DMS79 treated with DMSO at 0.1 percent for 48 hours (cell line): ENCODE data around the gene SNAPC3.
"Not testable (repeated sequence)": the region's sequence is repeated elsewhere in the genome, so short reads cannot be mapped to it uniquely, and the experiment has no call there.

Source experiments
- DNase-seq: peaks from one replicate; lab custom pipeline; 2025; lab: John Stamatoyannopoulos, UW

Gene SNAPC3

DNA sequence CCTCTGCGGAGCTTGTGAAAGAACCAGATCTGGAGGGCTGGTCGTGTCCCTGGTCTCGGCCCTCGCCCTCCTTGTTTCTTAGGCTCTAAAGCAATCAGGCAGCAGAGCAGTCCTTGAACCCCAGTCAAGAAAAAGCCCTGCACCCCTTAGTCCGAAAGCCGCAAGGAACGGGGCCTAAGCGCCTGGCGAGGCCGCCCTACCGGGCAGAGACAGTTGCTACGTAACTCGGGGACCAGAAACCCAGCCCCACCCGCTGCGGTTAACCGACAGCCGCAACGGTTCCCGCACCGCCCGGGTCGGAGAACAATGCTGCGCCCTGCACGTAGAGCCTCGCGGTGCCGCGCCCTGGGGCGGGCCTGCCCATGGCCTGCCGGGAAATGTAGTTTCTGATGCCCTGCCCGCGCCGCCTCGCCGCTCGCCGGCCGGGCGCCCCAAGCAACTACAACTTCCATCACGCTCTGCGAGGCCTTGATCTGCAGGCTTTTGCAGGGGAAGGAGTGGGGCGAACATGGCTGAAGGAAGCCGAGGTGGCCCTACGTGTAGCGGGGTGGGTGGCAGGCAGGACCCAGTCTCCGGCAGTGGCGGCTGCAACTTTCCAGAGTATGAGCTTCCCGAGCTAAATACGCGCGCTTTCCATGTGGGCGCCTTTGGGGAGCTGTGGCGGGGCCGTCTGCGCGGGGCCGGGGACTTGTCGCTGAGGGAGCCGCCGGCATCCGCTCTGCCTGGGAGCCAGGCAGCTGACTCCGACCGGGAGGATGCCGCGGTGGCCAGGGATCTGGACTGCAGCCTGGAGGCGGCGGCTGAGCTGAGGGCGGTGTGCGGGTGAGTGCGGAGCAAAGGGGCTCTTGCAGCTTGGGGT, at the start of gene SNAPC3:
Gene SNAPC3 (plus strand): TSS at position 505 of the 859 bp plus-strand sequence. CDS start 4 bp downstream, at position 509.
- peak; percentile 95 for DNase-seq

DNA sequence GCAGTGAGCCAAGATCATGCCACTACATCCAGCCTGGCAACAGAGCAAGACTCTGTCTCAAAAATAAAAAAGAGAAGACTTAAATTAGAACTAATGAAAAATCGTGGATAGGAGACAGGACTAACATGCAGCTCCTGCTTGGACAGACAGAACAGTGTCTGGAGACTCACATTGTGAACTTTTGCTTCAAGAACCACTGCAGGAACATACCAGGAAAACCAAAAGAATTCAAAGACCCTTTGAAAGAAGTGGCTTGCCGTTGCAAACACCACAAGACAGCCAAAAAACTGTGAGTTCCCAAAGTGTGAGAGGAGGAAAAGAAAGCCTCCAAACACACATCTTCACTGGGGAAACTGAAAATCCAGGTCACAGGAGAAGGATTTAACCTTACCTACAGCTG, 48.8 kb upstream of the SNAPC3 start:
- DNase-seq = no peak

DNA sequence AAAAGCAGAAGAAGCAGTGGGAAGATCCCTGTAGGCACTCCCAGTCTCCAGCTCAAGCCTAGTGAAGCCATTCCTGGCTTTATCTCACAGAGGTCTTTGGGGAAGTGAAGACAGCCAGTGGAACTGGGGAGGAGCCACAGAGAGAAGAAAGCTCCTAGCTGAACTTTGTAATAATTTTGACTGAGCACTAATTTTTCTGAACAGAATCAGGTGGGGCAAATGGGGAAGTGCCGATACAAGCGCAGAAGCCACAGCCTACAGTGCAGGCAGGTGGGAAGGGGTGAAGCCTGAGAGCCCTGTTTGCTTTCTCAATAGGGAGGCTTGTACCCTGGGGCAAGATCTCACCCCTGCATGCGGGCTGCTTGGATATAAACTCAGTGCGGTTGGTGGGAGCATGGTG, 48.4 kb upstream of the SNAPC3 start:
- DNase-seq = no peak

DNA sequence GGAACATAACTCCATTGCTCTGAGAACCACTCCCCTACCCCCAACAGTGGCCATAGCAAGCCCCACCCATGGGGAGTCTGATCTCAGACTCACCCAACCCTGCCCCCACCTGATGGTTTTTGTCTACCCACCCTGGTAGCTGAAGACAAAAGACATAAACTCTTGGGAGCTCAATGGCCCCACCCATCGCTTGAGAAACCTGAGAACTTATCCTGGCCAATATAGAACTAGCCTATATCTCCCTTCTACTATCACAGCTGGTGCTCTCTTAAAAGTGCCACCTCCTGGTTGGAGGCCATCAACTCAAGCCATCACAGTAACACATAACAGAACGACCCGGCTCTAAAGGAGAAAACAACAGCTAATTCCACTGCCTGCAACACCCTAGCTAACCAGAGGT, 47.9 kb upstream of the SNAPC3 start:
- DNase-seq = no peak

DNA sequence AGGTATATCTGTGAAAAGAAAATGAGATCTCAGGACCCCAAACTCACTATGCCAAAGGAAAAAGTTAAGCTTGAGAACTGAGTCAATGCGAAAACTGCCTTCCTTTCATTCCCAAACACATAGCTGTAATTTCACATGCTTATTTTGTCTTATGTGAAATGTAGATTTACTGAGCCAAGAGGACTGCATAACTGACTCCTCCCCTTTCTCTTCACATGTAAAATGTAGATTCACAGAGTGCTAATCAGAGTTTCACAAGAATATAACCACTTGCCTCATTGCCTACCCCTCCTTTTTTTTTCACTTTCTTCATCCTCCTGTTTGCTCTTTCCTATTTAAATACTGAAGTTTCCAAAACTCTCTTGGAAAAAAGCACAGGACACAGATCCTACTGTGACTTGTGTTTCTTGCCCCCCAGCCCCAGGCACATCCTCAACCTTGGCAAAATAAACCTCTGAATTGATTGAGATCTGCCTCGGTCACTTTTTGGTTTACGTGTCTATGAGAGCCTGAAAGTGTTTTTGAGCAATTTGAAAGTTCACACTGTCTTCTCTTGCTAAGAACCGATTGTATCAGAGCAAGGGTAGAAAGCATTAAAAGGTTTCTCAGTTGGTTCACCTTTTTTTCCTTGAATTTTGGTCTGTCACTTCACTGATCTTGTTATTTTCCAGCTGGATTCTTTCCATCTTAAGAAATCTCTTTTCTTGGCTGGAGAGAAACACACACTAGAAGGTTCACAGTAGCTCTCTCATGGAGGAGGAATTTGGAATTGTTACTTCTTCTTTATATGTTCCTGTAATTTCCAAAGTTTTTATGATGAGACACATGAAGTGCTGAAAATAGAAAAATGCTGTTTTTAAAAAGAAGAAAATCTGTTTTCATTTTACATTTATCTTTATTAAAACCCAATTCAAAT, 44.8 kb upstream of the SNAPC3 start:
- DNase-seq = no peak

DNA sequence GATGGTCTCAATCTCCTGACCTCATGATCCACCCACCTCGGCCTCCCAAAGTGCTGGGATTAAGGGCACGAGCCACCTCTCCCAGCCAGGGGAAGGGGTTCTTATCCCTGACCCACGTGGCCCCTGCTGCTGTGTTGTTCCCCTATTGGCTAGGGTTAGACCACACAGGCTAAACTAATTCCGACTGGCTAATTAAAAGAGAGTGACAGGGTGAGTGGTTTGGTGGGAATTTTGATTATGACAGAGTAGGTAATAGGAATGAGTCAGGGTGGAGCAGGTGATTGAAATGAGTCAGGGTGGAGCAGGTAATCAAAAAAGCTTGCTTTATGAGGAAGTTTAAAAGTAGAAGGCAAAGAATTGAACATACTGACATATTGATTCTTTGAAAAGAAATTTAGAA, 43.4 kb upstream of the SNAPC3 start:
- not testable (repeated sequence) for DNase-seq

DNA sequence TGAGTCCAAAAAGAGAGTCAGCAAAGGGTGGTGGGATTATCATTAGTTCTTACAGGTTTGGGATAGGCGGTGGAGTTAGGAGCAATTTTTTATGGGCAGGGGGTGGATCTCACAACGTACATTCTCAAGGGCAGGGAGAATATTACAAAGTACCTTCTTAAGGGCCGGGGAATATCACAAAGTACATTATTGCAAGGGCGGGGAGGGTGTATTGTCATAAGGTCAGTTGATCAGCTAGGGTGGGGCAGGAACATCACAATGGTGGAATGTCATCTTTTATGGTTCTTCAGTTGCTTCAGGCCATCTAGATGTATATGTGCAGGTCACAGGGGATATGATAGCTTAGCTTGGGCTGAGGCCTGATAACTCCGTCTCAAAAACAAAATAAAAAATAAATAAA, 42.8 kb upstream of the SNAPC3 start:
- DNase-seq = not testable (repeated sequence)

DNA sequence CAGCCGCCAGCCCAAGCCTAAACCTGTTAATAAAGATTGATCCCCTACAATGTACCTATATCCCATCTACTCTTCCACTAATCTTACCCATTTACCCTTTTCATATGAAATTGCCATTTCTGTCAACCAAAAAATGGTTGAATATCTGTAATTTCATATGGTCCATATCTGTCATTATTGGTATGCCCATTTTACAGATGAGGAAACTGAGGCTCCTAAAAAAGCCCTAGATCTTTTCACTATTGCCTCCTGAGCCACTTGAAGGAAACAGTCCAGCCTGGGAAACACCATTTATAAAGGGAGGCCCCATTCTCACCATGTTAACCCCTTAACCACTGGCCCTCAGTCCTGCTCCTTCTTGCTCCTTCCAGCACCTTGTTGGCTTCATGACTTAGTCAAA, 41.2 kb upstream of the SNAPC3 start:
- no peak for DNase-seq

DNA sequence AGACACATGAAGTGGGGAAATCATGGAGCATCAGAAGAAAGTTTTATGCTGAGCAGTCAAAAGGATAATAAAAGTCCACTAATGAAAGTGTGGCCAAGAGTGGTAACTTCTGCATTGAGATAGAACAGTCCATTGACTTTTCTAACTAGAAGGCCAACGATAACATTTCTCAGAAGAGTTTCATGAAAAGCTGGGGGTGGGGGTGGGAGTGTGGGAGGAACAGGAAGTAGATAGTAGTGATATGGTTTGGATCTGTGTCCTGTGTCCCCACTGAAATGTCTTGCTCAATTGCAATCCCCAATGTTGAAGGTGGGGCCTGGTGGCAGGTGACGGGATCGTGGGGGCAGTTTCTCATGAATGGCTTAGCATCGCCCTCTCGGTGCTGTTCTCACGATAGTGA, 36.2 kb upstream of the SNAPC3 start:
- no peak for DNase-seq

DNA sequence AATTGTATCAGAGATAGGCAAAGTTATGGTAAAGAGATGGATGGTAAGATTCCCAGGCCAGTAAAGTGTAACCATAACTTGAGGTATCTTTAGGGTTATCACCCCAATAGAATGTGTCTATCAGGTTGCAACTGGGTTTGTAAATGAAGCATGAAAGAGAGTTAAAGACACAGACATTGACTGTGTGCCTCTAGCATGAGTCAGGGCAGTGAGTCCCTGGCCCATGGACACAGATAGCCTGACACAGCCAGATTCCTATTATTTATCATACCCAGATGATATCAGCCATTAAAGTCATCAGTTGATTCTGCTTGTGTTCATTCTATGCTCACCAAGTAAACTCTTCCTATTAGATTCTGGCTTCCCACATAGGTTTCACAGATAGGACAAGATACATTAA, 33.5 kb upstream of the SNAPC3 start:
- no peak for DNase-seq

DNA sequence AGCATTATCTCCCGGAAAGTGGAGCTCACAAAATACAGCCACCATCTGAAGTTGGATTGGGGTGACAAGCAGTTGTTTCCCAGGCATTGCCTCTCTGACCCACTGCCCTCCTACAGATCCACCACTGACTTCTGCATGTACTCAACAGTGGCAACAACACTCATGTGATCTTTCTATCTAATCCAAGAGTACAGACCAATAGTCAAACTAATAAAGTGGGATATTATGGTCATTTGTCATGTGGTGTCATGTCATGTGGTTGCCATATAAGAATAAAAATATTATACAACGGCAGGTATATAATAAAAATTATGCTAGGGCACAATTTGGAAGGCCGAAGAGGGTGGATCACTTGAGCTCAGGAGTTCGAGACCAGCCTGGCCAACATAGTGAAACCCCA, 33.0 kb upstream of the SNAPC3 start:
- DNase-seq = no peak

DNA sequence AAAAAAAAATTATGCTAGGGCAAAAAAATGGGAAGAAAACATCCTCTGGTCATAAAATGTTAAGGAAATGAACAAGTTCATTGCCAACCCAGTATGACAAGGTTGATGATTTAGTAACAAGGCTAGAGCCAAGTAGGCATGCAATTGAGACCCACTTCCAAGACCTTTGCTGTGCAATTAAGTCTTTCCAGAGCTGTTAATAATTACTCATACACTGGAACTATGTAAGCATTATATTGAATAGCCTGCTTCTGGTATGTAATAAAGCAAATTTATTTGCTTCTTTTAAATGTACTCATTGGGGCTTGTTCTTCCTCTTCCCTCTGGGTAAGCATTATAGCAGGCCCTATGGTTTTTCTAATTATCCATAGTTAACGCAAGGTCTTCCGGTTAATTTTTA, 32.5 kb upstream of the SNAPC3 start:
- DNase-seq = no peak

DNA sequence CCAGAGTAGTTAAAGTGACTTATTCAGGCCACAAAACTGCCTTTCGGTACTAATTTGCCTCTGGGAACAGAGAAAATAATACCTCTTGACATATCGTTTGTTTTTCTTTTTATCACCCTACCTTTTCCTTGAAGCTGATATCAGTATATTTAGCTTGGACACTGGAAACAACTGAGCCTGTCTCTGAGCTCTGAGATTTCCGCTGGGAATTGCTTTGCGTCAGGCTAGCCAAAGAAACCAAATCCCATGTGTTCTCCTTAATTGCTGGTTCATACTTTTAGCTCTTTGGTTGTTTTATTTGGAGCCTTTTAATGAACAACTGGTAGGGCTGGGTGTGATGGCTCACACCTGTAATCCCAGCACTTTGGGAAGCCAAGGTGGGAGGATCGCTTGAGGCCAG, 30.3 kb upstream of the SNAPC3 start:
- no peak for DNase-seq

DNA sequence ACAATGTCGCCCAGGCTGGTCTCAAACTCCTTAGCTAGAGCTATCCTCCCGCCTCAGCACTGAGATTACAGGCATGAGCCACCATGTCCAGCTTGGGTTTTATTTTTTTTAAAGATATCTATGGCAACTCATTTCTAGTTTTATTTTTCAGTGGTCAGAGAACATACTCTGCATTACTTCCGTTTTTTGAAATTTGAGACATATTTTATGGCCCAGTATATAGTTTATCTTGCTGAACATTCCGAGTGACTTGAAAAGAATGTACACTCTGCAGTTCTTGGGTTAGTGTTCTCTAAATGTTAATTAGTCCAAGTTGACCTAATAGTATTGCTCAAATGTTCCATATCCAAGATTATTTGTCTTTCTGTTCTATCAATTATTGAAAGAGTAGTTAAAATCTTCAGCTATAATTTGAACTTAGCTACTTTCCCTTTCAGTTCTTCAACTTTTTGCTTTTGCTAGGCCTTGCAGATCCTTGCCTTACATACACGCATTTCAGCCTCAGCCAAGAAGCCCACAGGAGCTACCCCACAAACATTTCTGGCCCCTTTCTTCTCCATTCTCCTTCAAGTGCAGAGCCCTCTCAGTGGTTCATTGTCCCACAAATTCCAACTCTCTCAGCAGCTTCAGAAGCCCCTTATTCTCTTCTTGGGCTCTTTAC, 22.3 kb upstream of the SNAPC3 start:
- DNase-seq = no peak

DNA sequence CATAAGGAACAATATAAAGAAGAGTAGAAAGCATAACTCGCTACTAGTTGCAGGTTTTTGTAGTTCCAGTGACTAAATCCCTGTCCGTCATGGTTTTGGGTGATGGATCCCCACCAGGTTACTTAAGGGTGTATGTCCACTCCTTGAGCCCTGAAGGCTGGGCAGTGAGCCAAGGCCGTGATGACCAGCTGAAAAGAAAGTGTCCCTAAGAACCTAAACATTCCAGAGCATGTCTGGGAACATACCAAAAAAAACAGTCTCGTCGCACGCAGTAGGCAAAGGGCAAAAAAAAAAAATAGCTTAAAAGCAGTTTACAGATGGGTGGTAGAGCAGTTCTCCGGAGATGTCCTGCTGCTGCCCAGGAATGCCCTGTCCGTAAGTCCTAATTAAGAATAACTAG, 21.4 kb upstream of the SNAPC3 start:
- DNase-seq = no peak

DNA sequence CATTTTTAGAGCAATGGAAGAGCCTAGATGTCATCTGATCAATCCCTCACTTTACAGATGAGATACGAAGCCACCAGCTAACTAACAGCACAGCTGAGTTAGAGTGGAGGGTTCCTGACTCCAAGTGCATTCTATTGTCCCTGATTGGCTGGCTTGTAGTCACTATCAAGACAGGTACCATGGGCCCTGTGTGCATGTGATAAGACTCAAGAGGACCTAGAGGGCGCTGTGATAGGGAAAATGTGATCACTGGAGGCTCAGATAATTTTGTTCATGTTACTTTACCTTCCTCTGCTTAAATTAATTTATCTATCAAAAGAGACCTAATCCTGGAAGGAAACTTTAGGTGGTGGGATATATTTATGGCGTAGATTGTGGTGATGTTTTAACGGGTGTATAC, 19.5 kb upstream of the SNAPC3 start:
- DNase-seq = no peak

DNA sequence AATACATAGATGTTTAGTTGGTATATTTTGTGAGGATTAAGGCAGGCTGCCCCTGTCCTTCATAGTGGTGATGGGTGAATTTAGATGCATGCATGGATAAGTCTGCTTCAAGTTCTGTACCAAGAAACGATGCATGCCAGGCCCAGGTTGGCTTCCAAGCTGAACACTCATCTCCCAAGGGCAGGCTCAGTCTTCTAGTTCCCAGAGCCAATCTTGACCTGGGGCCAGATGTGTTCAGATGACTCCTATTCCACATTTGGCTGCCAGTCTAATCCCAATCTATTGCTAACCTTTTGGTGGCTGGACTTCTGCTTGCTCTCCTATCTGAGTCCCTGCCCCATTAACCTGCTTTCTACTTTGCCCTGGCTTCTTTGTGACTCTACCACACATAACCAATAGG, 18.5 kb upstream of the SNAPC3 start:
- DNase-seq = no peak

DNA sequence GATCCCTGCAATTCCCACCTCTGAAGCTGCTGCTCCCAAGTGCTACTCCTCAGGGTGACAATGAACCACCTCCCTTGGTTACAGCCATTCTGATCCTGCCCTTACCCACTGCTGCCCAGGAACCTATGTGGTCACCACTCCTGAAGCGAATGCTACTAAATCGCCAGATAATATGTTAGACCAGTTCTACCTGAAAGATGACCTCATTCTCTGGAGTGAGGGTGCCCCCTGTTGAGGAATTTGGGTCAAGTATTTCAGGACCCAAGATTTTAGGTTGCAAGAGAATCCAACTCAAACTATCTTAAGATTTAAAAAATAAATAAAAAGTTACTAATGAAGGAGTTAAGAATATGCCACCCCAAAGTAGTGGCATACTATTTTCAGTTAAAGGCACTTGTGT, 5.8 kb upstream of the SNAPC3 start:
- DNase-seq = no peak

DNA sequence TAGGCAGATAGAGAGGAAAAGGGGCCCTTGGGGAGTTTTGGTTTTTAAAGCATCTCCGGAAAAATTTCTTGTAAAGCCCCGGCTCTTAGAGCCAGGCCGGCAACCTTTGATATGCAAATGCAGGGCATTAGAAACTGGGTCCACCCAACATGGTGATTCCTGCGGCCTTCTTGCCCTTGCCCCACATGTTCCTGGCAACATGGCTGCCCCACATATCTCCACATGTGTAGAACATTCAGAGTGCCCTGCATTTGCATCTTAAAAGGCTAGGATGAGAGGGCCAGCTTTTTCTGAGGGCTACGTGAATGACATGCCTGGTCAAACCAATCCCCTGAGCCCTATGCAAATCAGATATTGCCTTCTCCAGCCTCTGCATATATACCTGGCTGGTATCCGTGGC, 5.0 kb upstream of the SNAPC3 start:
- DNase-seq = no peak

DNA sequence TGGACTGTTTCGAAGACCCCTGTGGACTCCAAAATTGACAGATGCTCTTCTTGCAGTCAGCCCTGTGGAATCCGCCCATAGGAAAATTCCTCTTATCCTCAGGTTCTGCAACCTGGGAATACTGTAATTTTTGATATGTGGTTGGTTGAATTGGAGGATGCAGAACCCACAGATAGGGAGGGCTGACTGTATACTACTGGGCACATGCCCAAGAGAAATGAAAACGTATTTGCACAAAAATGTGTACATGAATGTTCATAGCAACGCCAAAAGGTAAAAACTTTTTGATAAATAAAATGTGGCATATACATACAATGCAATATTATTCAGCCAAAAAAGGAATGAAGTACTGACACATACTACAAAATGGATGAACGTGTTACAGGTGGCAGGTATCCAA, 1.9 kb upstream of the SNAPC3 start:
- no peak for DNase-seq

DNA sequence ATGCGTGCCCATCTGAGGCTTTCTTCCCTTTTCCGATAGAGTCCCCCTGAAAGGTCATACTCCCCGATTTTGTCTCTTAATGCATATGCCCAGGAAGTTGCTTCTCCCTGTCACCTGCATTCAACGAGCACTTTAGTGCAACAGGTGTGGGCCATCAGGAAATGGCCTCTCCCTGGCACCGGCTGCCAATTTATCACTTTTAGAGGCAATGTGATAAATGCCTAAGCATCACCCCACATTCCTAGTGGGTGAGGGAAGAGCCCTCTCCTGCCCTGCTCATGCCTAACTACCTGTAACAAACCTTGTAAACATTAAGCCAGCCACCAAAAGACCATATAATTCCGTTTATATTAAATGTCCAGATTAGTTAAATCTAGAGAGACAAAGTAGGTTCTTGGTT, 1.1 kb upstream of the SNAPC3 start:
- DNase-seq = no peak

DNA sequence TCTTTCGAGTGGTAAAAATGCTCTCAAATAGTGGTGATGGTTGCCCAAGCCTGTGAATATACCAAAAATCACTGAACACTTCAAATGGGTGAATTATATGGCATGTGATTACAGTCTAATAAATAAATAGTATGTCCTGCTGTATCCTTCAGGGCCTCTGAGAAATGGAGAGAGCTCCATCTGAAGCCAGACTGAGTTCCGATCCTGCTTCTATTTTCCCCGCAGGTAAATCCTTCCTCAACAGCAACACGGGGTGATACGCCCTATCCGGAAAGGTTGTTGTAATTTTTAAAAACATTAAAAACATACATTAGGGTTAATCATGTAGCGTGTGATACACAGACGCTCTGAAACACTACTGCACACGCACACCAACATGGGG, 695 bp upstream of the SNAPC3 start:
- DNase-seq = no peak
